Measurements from ENCODE around the gene CCDC85B. TPM values are rescaled to one million over a fixed set of nuclear protein-coding genes. Genes with fewer than 3 reads are reported as not detected.
A peak's percentile ranks its signal among the peaks of the same experiment; 100 is the strongest.

Gene CCDC85B
- total and polyA plus RNA-seq, 2 of the 13 experiments (the other 11 are each of a cell fraction or from before 2014, with no cell fraction given), result 8.2 to 19.5 TPM

- TF ChIP-seq, protein P1, sequence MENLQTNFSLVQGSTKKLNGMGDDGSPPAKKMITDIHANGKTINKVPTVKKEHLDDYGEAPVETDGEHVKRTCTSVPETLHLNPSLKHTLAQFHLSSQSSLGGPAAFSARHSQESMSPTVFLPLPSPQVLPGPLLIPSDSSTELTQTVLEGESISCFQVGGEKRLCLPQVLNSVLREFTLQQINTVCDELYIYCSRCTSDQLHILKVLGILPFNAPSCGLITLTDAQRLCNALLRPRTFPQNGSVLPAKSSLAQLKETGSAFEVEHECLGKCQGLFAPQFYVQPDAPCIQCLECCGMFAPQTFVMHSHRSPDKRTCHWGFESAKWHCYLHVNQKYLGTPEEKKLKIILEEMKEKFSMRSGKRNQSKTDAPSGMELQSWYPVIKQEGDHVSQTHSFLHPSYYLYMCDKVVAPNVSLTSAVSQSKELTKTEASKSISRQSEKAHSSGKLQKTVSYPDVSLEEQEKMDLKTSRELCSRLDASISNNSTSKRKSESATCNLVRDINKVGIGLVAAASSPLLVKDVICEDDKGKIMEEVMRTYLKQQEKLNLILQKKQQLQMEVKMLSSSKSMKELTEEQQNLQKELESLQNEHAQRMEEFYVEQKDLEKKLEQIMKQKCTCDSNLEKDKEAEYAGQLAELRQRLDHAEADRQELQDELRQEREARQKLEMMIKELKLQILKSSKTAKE (CRISPR knock-in tag; IDR thresholded peaks at IDR 0.05; ENCODE audit: borderline replicate concordance), result no peak
- TF ChIP-seq, protein P2, sequence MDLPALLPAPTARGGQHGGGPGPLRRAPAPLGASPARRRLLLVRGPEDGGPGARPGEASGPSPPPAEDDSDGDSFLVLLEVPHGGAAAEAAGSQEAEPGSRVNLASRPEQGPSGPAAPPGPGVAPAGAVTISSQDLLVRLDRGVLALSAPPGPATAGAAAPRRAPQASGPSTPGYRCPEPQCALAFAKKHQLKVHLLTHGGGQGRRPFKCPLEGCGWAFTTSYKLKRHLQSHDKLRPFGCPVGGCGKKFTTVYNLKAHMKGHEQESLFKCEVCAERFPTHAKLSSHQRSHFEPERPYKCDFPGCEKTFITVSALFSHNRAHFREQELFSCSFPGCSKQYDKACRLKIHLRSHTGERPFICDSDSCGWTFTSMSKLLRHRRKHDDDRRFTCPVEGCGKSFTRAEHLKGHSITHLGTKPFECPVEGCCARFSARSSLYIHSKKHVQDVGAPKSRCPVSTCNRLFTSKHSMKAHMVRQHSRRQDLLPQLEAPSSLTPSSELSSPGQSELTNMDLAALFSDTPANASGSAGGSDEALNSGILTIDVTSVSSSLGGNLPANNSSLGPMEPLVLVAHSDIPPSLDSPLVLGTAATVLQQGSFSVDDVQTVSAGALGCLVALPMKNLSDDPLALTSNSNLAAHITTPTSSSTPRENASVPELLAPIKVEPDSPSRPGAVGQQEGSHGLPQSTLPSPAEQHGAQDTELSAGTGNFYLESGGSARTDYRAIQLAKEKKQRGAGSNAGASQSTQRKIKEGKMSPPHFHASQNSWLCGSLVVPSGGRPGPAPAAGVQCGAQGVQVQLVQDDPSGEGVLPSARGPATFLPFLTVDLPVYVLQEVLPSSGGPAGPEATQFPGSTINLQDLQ (CRISPR knock-in tag; IDR thresholded peaks at IDR 0.05), result no peak
- TF ChIP-seq ATF3 (CRISPR knock-in tag; IDR thresholded peaks at IDR 0.05), result no peak
- no peak for TF ChIP-seq RELA (CRISPR knock-in tag; IDR thresholded peaks at IDR 0.05)
- TF ChIP-seq ZNF629 (CRISPR knock-in tag; conservative IDR thresholded peaks at IDR 0.05), result peak; percentile 97
- no peak for TF ChIP-seq JARID2 (CRISPR knock-in tag; IDR thresholded peaks at IDR 0.05; ENCODE audit: insufficient replicate concordance)
- TF ChIP-seq MBNL3 (CRISPR knock-in tag; conservative IDR thresholded peaks at IDR 0.05), result no peak
- peak; percentile 57; the same call in 1 of the 2 replicates for TF ChIP-seq RCOR2 (CRISPR knock-in tag; IDR thresholded peaks at IDR 0.05)
- no peak for TF ChIP-seq MIXL1 (CRISPR knock-in tag; IDR thresholded peaks at IDR 0.05)
- TF ChIP-seq RFXANK (CRISPR knock-in tag; IDR thresholded peaks at IDR 0.05), result no peak
- TF ChIP-seq ZNF816 (CRISPR knock-in tag; IDR thresholded peaks at IDR 0.05; ENCODE audit: borderline replicate concordance), result peak; percentile 85
- no peak for TF ChIP-seq HNRNPUL1 (IDR thresholded peaks at IDR 0.05; ENCODE audit: low read depth, low read length)
- peak; percentile 17; the same call in 1 of the 2 replicates for TF ChIP-seq ATF7-NPFF (CRISPR knock-in tag; IDR thresholded peaks at IDR 0.05; ENCODE audit: low read depth)
- no peak for TF ChIP-seq ZFYVE20 (CRISPR knock-in tag; IDR thresholded peaks at IDR 0.05; ENCODE audit: borderline replicate concordance, low read depth)
- TF ChIP-seq, protein P3, sequence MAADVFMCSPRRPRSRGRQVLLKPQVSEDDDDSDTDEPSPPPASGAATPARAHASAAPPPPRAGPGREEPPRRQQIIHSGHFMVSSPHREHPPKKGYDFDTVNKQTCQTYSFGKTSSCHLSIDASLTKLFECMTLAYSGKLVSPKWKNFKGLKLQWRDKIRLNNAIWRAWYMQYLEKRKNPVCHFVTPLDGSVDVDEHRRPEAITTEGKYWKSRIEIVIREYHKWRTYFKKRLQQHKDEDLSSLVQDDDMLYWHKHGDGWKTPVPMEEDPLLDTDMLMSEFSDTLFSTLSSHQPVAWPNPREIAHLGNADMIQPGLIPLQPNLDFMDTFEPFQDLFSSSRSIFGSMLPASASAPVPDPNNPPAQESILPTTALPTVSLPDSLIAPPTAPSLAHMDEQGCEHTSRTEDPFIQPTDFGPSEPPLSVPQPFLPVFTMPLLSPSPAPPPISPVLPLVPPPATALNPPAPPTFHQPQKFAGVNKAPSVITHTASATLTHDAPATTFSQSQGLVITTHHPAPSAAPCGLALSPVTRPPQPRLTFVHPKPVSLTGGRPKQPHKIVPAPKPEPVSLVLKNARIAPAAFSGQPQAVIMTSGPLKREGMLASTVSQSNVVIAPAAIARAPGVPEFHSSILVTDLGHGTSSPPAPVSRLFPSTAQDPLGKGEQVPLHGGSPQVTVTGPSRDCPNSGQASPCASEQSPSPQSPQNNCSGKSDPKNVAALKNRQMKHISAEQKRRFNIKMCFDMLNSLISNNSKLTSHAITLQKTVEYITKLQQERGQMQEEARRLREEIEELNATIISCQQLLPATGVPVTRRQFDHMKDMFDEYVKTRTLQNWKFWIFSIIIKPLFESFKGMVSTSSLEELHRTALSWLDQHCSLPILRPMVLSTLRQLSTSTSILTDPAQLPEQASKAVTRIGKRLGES (CRISPR knock-in tag; IDR thresholded peaks at IDR 0.05; ENCODE audit: borderline replicate concordance), result no peak
- TF ChIP-seq ZMYM3 (CRISPR knock-in tag; IDR thresholded peaks at IDR 0.05), result peak; percentile 82
- TF ChIP-seq ZNF616 (CRISPR knock-in tag; IDR thresholded peaks at IDR 0.05; ENCODE audit: low read depth), result no peak
- TF ChIP-seq GZF1 (CRISPR knock-in tag; IDR thresholded peaks at IDR 0.05), result no peak
- no peak for TF ChIP-seq GPBP1L1 (CRISPR knock-in tag; IDR thresholded peaks at IDR 0.05)
- TF ChIP-seq CEBPB (IDR thresholded peaks at IDR 0.05; ENCODE audit: borderline replicate concordance, low read depth, low read length), result no peak
These were observed 28.0 kb downstream of the CCDC85B start, which contains the start of gene C11orf68 (continued) for GRCh38 chr11:65918211-65919140.

All from HepG2 (cell line).